ENCODE results near the gene ZNF804B.

ZNF804B gene

GRCh38 chr7:89002981-89003956 lies 243.8 kb downstream of the ZNF804B start:
- Histone ChIP-seq H3K4me1 (ENCODE audit: low read depth, poor library complexity, severe bottlenecking) (peaks cover 25% of the 10 kb centered on the region), H3K36me3 (ENCODE audit: insufficient read depth) (no peaks in the 10 kb centered on the region; the same call in 1 of the 2 replicates), H4K20me1 (ENCODE audit: insufficient read depth) (no peaks in the 10 kb centered on the region), H3K27me3 (ENCODE audit: insufficient read depth, low read depth) (no peaks in the 10 kb centered on the region), H3K4me3 (IDR thresholded peaks at IDR 0.05; ENCODE audit: insufficient read depth, low read depth, low read length) (no peak overlapping the region), H3K4me2 (peak overlapping the region; percentile 97), H3K9ac (peak overlapping the region; percentile 35; the same call in 1 of the 2 replicates), H3K79me2 (ENCODE audit: insufficient read depth, low read depth) (no peaks in the 10 kb centered on the region), H2AFZ (ENCODE audit: low read depth) (peak overlapping the region; percentile 51), H3K27ac (peak overlapping the region; percentile 55)
- TF ChIP-seq, protein P1, sequence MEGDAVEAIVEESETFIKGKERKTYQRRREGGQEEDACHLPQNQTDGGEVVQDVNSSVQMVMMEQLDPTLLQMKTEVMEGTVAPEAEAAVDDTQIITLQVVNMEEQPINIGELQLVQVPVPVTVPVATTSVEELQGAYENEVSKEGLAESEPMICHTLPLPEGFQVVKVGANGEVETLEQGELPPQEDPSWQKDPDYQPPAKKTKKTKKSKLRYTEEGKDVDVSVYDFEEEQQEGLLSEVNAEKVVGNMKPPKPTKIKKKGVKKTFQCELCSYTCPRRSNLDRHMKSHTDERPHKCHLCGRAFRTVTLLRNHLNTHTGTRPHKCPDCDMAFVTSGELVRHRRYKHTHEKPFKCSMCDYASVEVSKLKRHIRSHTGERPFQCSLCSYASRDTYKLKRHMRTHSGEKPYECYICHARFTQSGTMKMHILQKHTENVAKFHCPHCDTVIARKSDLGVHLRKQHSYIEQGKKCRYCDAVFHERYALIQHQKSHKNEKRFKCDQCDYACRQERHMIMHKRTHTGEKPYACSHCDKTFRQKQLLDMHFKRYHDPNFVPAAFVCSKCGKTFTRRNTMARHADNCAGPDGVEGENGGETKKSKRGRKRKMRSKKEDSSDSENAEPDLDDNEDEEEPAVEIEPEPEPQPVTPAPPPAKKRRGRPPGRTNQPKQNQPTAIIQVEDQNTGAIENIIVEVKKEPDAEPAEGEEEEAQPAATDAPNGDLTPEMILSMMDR (conservative IDR thresholded peaks at IDR 0.05; ENCODE audit: low read depth, low read length): no peak

DNA sequence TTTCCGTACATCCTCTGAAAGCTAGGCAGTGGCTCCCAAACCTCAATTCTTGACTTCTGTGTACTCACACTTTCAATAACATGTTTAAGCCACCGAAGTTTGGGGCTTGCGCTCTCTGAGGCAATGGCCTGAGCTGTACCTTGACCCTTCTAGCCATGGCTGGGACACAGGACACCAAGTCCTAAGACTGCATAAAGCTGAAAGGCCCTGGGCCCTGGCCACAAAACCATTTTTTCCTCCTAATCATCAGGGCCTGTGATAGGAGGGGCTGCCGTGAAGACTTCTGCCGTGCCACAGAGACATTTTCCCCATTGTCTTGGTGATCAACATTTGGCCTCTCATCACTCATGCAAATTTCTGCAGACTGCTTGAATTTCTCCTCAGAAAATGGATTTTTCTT lies 252.5 kb downstream of the ZNF804B start:
- no peaks in the 10 kb centered on the region for H3K79me2 ChIP-seq (ENCODE audit: insufficient read depth, low read depth)

DNA sequence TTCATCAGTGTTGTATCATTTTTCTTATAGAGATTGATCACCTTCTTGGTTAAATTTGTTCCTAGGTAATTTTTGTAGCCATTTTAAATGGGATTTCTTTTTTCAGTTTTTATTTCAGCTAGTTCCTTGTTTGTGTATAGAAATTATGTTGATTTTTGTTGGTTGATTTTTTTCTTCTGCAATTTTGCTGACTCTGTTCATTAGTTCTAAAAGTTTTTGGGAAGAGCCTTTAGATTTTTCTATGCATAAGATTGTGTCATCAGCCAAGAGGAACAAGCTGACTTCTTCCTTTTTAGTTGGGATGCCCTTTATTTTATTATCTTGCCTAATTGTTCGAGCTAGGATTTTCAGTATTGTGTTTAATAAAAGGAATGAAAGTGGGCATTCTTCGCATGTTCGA lies 258.2 kb downstream of the ZNF804B start:
- no peak overlapping the region for H3K4me3 ChIP-seq (IDR thresholded peaks at IDR 0.05; ENCODE audit: insufficient read depth, low read depth, low read length)
- H3K27me3 ChIP-seq (ENCODE audit: insufficient read depth, low read depth): no peaks in the 10 kb centered on the region
- no peak overlapping the region for H2AFZ ChIP-seq (ENCODE audit: low read depth)
- no peaks in the 10 kb centered on the region for H3K36me3 ChIP-seq (ENCODE audit: insufficient read depth)
- no peak overlapping the region for H3K4me2 ChIP-seq
- no peak overlapping the region for H3K27ac ChIP-seq
- no peak overlapping the region for H3K9ac ChIP-seq
- H3K4me1 ChIP-seq (ENCODE audit: low read depth, poor library complexity, severe bottlenecking): no peaks in the 10 kb centered on the region
- no peaks in the 10 kb centered on the region for H3K79me2 ChIP-seq (ENCODE audit: insufficient read depth, low read depth)
- no peaks in the 10 kb centered on the region for H4K20me1 ChIP-seq (ENCODE audit: insufficient read depth)
- TF ChIP-seq, protein P1 (conservative IDR thresholded peaks at IDR 0.05; ENCODE audit: low read depth, low read length): no peak

More for the DNA sequence above, 252.5 kb downstream of the ZNF804B start:
- H3K27ac ChIP-seq: no peak overlapping the region
- TF ChIP-seq, protein P1 (conservative IDR thresholded peaks at IDR 0.05; ENCODE audit: low read depth, low read length): no peak
- no peak overlapping the region for H3K9ac ChIP-seq
- H3K4me3 ChIP-seq (IDR thresholded peaks at IDR 0.05; ENCODE audit: insufficient read depth, low read depth, low read length): no peak overlapping the region
- H4K20me1 ChIP-seq (ENCODE audit: insufficient read depth): no peaks in the 10 kb centered on the region
- no peaks in the 10 kb centered on the region for H3K4me1 ChIP-seq (ENCODE audit: low read depth, poor library complexity, severe bottlenecking)
- H3K4me2 ChIP-seq: no peak overlapping the region
- H3K36me3 ChIP-seq (ENCODE audit: insufficient read depth): no peaks in the 10 kb centered on the region
- H3K27me3 ChIP-seq (ENCODE audit: insufficient read depth, low read depth): no peaks in the 10 kb centered on the region
- no peak overlapping the region for H2AFZ ChIP-seq (ENCODE audit: low read depth)

GRCh38 chr7:89021741-89022140 lies 262.2 kb downstream of the ZNF804B start:
- H3K4me2 ChIP-seq: no peak overlapping the region
- H2AFZ ChIP-seq (ENCODE audit: low read depth): no peak overlapping the region
- H3K36me3 ChIP-seq (ENCODE audit: insufficient read depth): no peaks in the 10 kb centered on the region
- H3K27ac ChIP-seq: no peak overlapping the region
- no peaks in the 10 kb centered on the region for H4K20me1 ChIP-seq (ENCODE audit: insufficient read depth)
- H3K9ac ChIP-seq: no peak overlapping the region
- H3K79me2 ChIP-seq (ENCODE audit: insufficient read depth, low read depth): no peaks in the 10 kb centered on the region
- no peak overlapping the region for H3K4me3 ChIP-seq (IDR thresholded peaks at IDR 0.05; ENCODE audit: insufficient read depth, low read depth, low read length)
- H3K4me1 ChIP-seq (ENCODE audit: low read depth, poor library complexity, severe bottlenecking): no peaks in the 10 kb centered on the region
- no peaks in the 10 kb centered on the region for H3K27me3 ChIP-seq (ENCODE audit: insufficient read depth, low read depth)
- TF ChIP-seq, protein P1 (conservative IDR thresholded peaks at IDR 0.05; ENCODE audit: low read depth, low read length): no peak
